ENCODE measurements around the gene CYTL1.

DNA sequence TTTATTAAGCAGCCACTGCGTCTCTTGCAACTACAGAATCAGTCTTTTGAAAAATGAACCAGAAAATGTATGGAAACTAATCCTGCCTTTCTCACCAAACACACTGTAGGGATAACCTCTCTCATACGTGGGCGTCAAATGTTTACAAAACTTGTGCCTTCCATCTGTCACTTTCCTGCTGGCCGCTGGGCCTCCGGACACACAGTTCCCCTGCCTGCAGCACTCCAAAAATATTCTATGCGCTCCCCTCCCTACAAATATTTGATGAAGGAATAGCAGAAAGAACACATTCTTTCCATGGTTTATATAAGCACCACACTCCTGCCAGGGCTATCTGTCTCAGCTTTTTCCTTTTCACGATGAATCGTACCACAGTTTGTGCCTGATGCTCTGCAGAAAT, 14.9 kb upstream of the CYTL1 start:
- no peak for TF ChIP-seq POLR2A (IDR thresholded peaks at IDR 0.05)
- no peak for TF ChIP-seq CTCF (IDR thresholded peaks at IDR 0.05)

All from uterus (tissue), 2 donors.